Middle frontal gyrus (tissue), 1 donor: ENCODE measurements around the gene VCAN.
"Not testable (repeated sequence)": the region's sequence is repeated elsewhere in the genome, so short reads cannot be mapped to it uniquely, and the experiment has no call there.

Experiments
- DNase-seq: peaks from one replicate; pipeline ENCODE4 v3.0.0-alpha.2; 2015; ENCODE audit warnings: low spot score; ENCODE audit errors: extremely low spot score

The VCAN gene

DNA sequence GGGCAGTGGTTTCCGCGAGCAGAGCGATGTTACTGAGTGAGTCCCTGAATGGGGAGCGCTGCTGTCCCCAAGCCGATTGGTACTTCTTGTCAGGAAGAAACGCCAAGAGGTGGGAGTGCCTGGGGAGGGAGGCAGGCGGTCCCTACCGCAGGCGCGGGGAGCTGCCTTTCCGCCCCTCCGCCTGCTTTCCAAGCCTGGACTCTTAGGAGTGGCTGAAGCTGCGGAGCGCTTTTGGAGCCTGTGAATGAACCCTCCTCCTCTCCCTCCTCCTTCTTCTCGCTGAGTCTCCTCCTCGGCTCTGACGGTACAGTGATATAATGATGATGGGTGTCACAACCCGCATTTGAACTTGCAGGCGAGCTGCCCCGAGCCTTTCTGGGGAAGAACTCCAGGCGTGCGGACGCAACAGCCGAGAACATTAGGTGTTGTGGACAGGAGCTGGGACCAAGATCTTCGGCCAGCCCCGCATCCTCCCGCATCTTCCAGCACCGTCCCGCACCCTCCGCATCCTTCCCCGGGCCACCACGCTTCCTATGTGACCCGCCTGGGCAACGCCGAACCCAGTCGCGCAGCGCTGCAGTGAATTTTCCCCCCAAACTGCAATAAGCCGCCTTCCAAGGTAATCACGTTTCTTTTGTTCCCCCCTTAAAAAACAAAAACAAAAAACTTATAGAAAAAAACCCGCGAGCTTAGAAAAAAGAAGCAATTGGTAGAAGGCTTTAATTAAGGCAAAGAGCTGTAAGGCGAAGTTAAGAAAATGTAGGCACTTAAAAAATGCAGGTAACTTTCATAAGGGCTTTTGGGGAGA lies at the start of gene VCAN:
VCAN (plus strand) TSS at position 340 of the 808 bp plus-strand sequence. CDS start 11,775 bp downstream, outside the sequence.
- DNase-seq, result no peak

DNA sequence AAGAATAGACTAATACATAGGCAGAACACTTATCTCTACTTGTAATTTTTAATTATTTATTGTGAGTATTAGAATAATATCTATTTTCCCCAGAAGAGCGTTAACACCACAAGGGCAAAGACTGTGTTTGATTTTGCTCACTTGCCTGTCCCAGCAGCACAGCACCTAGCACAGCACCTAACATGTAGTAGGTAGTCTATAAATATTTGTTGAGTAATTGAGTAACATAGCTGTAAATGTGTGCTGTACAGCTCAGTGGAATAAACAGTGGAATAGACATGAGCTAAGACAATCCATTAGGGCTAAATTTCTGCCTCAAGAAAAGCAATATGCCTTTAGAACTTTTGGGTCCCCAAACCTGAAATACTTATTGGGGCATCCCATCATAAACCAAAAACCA lies 49.3 kb upstream of the VCAN start:
- no peak for DNase-seq

DNA sequence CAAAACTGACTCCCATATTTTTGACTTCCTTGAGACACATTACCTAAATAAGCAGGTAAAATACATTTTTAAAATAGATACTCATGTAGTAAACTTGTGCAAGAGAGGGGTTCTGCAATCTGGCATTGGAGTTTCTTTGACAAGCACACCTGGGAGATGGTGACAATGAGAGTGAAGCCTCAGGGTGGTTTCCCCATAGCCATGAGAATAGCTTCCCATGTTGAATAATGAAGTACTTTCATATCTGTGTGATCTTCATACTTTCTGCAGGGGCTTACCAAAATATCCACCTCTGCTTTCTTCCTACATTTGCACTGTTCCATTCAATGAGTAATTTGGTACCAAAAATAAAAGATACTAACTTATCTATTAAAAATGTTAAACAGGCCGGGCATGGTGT lies 44.7 kb upstream of the VCAN start:
- no peak for DNase-seq

DNA sequence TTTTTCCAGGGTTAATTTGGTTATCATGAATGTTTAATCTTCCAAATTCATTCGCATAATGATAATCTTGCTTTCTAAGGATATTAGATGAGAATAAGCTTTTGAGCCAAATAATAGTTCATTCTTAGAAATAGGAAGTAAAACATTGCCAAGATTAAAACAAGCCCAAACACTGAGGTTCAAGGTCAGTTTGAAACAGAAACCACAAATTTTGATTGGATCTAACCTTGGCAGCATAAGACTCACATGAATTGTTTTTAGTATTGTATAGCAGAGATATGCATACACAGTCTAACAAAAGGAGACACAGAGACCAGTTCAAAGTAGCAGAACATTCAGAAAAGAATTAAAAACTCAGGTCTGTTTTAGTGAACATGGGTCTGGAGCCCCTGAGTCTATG lies 43.4 kb upstream of the VCAN start:
- DNase-seq, result no peak

DNA sequence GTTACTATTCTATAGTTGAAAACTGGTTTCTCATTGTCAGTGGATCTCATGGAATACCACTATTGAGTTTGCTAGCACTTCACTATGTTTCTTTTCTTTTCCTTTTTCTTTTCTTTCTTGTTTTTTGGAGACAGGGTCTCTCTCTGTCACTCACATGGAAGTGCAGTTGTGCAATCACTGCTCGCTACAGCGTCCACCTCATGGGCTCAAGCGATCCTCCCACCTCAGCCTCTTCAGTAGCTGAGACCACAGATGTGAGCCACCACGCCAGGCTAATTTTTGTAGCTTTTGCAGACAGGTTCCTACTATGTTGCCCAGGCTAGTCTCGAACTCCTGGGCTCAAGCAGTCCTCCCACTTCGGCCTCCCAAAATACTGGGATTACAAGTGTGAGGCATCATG lies 42.7 kb upstream of the VCAN start:
- no peak for DNase-seq

DNA sequence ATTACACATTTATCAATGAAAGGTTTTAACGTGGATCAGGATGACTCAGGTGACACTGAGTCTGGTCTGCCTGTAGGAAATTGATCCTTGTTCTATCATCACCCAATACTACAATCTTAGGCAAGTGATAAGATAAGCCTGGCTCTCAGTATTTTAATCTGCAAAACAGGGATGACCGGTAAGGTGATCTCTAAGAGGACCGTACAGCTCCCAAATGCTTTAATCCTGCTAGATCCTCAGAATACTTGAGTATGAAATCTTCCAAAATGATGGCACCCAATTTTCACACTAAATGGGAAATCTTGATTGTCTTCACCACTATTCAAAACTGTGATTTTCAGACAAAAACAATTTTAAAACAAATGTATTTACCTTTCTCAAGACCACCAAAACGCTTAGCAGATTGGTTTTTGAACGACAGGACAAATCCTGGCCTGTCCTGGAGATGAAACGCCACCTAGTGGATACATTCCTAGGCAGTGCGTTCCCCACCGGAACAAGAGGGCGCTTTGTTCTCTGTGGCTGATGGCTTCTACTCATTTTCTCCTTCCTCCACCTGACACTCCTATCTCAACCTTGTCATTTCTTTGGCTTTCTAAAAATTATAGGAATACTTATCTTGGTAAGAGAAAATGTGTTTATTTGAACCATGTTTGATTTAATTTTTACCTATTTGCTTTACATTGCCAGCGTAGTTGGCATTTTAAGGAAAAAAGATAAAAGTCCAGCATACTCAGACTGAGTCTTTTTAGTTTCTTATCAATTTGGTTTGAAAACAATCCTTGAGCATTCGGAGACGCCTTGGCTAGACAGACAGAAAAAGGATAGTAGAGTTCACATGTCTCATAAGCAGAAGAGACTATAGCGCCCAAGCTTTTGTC lies 41.2 kb upstream of the VCAN start:
- peak; percentile 33 for DNase-seq

DNA sequence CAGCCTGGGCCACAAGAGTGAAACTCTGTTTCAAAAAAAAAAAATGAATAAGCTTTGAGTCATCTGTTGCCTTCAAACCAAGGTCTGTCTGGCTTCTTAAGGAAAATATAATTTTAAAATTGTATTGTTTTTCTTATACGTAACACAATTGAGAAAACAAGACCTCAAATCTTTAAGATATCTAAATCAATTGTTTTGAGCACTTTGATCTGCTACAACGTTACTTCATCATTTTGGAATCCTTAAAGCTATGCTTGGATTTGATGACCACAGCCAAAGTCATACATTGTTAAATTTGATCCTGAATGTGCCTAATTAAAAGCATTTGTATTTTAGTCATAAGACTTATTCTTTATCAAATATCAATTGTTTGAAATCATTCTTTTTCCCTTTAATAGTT lies 37.7 kb upstream of the VCAN start:
- no peak for DNase-seq

DNA sequence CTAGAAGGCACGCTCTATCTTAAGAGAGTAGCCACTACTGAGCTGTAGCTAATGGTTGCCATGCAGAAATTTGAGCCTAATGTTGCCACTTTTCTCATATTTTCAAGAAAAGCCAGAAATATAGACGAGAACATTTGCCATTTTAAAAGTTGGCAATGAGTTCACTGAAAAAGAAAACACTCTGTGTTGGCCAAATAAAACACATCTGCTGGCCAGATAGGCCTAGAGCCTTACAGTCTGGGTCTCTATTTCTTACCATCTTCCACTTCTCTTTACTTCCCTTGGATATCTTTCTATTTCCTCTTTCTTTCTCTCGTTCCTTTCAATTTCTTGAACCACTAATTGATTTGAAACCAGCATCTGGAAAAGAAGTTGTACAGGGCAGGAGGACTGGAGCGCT lies 36.6 kb upstream of the VCAN start:
- DNase-seq, result no peak

DNA sequence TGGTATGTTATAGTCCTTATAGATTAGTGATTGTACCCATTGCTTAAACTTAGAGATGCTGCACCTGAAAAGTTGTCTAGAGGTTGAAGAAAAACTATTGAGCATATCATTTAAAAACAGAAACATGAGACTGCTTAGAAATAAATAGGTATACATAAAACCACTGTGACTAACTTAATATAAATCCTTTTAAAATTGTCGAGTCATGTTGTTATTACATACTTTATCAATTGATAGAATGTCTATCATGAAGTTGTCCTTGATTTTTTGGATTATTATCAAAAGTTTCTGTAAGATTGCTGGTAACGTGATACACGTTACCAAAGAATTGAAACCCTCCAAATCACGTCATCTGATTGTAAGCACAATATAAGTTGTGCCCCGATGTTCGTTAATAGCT lies 35.3 kb upstream of the VCAN start:
- DNase-seq, result no peak

DNA sequence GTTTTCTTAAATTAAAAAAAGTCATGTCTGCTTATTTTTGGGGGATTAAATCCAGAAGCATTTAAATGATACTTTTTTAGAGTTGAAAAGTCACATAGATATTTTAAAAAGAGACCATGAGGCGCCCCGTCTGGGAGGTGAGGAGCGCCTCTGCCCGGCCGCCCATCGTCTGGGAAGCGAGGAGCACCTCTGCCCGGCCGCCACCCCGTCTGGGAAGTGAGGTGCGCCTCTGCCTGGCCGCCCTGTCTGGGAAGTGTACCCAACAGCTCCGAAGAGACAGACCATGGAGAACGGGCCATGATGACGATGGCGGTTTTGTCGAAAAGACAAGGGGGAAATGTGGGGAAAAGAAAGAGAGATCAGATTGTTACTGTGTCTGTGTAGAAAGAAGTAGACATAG lies 33.8 kb upstream of the VCAN start:
- DNase-seq, result not testable (repeated sequence)

DNA sequence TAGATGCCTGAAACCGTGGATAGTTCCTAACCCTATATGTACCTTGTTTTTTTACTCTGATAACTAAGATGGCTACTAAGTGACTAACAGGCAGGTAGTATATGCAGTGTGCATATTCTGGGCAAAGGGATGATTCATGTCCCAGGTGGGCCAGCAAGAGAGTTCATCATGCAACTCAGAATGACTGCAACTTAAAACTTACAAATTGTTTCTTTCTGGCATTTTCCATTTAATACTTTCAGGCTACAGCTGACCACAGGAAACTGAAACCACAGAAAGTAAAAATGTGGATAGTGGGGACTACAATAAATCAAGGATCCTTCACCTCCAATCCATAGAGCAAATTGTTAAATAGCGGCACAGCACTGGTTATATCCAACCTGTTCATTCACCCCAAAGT lies 30.7 kb upstream of the VCAN start:
- no peak for DNase-seq

DNA sequence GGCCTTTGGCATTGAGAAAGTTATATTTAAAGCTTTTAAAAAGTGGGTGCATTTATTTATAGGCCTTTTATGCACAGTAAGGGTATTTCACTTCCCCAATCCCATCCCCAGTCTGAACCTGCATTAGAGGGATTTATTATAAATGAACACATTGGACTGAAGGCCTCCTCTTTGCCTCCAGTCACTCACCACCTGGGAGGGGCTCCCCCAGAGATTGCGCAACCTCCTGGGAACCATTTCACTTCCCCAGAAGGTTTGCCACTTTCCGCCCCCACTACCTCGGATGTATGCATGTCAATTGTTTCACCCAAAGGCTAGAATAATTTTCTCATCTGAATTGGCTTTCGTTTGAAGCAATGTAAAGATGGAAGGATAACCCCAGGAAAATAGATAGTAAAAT lies 29.8 kb upstream of the VCAN start:
- no peak for DNase-seq

DNA sequence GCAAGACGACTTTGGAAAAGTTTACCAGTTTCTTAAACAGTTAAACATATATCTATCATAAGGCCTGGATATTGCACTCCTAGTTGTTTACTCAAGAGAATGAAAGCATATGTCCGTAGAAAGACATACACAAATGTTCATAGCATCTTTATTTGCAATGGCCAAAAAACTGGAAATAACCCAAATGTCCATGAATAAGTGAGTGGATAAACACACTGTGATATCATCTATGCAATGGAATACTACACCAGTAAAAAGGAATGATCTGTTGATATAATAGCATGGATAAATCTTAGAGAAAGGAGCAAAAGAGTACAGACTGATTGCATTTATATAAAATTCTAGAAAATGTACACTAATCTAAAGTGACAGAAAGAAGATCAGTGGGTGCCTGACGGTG lies 28.0 kb upstream of the VCAN start:
- DNase-seq, result no peak

DNA sequence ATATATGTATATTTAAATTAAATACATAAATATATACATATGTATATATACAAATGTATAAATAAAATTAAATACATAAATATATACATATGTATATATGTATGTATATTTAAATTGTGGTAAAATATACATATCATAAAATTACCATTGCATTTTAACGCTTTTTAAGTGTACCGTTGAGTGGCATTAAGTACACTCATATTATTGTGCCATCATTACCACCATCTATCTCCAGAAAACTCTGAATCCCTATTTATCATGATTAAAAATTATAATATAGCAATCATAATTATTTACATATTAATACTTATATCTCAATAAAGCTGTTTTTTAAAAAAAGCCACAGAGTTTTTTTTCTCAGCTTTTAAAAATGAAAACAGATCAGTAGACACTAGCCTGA lies 27.1 kb upstream of the VCAN start:
- DNase-seq, result no peak

DNA sequence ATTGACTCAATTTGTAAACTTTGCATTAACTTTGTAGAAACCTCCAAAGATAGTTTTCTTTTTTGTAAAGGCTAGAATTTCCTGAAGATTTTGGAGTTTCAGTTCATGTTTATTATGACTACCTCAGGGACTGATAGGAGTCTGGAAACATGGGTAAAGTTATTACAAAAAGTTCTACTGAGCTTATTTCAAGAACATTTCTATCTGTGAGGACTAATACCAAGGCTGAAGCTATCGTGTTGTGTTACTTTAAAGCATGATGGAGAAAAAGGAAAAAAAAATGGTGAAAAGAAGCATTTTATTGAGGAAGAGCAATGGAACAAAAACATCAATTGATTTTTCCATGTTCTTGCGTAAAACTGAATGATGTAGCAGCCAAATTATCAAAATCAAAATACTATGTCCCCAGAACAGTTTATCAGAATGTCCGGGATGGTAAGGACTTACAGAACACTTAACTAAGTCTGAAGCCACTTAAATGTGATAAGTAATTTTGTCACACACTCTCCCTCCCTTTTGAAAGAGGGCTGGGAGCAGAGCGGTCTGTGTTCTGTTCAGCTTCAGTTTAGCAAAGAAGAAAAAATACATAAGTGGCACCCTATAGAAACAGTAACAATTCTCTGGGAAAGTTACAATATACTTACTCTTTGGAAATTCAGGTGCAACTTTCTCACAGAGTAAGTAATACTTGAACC lies 25.1 kb upstream of the VCAN start:
- DNase-seq, result no peak

DNA sequence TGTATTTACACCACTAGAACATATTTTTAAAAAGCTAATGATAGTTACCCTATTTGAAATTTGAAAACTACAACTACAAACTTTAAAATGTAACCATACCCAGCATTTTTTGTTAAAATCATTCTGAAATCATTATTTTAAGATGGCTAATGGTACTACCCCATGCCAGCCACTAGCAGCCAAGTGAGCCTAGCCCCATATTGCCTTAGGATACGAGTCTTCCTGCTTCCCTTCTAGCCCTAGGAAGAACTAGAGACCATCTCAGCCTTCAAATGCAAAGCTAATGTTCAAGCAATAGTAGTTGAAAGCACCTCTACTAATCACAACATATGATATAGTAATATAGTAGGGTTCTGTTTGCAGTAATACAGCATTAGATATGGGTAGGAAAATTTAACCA lies 24.0 kb upstream of the VCAN start:
- DNase-seq, result no peak

DNA sequence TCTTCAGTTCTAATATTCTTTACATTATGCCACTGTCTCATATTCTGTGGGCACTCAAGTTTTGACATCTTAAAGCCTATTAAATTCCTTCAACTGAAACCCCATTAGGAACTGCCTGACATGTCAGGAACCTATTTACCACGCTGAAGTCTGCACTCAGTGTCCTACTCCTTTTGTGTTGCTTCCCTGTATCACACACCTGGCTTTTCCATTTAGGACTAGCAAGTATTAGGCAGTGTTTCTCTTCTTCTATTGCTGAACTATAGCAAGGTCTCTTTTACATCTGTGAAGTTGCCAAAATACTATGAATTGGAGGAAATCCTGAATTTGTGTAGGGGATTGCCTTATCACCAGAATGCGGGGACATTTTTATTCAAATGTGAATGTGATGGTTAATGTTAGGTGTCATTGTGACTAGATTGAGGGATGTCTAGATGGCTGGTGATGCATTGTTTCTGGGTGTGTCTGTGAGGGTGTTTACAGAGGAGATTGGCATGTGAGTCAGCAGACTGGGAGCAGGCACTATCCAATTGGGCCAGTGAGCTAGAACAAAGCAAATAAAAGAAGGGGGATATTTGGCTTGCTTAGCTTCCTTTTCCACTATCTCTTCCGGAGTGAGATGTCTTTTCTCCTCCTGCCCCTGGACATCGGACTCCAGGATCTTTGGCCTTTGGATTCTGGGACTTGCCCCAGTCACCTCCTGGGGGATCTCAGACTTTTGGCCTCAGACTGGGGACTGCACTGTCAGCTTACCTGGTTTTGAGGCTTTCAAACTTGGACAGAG lies 21.2 kb upstream of the VCAN start:
- DNase-seq, result no peak

DNA sequence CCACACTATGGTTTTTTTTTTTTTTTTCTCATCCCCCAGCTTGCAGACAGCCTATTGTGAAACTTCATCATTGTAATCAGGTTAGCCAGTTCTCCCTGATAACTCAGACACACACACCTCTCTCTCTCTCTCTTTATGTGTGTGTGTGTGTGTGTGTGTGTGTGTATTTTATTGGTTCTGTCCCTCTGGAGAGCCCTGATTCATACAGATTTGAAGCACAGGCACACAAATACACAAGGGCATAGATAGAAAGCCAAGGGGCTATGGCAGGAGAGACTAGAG lies 20.6 kb upstream of the VCAN start:
- DNase-seq, result no peak

DNA sequence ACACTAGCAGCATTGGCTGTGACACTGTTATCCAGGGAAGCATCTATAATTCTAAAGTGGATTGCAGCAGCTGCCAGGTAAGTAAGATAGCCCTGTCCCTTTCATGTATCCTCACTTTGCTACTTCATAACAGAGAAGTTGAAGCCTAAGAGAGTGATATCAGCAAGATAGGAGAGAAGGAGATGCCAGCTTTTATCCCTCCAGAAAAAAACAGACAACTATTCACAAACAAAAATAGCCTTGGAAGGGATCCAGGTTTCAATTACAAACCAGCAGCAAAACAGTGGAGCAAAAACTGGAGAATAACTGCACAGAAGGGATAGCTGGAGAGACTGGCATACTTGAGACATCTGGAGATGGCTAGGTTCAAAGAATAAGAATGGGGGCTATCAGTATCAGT lies 19.6 kb upstream of the VCAN start:
- no peak for DNase-seq

DNA sequence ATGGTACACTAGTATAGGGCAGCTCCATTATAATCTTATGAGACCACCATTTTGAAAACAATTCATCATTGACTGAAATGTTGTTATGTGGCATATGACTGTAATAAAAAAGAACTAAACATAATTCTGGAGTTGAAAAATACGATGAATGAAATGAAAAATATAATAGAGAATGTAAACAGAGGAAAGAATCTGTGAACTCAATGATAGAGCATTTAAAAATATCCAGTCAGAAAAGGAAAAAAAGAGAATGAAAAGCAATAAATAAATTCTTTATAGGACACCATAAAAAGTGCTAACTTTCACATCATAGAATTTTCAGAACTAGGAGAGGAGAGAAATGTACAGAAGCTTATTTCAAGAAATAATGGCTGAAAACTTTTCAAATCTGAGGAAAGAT lies 17.6 kb upstream of the VCAN start:
- DNase-seq, result no peak

DNA sequence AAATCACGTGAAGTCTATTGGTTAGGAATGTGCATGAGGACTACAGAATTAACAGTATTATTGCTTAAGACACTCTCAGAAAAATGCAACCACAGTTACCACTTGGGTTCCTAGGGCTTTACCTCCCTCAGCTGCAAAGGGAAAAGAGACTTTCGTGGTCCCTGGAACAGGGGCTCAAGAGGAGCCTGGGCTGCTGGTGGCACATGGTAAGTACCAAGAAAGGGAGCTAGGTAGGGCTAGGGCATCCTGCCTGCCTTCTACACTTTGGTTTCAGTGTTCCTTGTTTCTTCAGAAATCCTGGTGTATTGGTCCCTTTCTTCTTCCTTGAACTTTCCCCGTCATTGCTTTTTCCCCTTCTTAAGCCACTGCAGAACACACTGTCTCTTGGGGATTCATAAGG lies 7.3 kb upstream of the VCAN start:
- no peak for DNase-seq
